Epithelial cell of esophagus (primary cell): ENCODE data around the gene THOC7.

ENCODE experiments used
- DNase-seq: peaks from one replicate; pipeline ENCODE4 v3.0.0; 2010; ENCODE audit warnings: low read depth
- H3K4me3 ChIP-seq: 2 replicates; pipeline ENCODE4 v1.5.1; 2011; ENCODE audit warnings: mild to moderate bottlenecking, low read length, control low read depth
- TF ChIP-seq, protein P1 (sequence below): IDR thresholded peaks from 2 replicates; pipeline ENCODE4 v1.5.1; 2011; ENCODE audit warnings: low read depth, mild to moderate bottlenecking, low read length, control low read depth, inconsistent platforms; ENCODE audit not compliant: insufficient read depth; ENCODE audit errors: missing control alignments

The THOC7 gene

DNA sequence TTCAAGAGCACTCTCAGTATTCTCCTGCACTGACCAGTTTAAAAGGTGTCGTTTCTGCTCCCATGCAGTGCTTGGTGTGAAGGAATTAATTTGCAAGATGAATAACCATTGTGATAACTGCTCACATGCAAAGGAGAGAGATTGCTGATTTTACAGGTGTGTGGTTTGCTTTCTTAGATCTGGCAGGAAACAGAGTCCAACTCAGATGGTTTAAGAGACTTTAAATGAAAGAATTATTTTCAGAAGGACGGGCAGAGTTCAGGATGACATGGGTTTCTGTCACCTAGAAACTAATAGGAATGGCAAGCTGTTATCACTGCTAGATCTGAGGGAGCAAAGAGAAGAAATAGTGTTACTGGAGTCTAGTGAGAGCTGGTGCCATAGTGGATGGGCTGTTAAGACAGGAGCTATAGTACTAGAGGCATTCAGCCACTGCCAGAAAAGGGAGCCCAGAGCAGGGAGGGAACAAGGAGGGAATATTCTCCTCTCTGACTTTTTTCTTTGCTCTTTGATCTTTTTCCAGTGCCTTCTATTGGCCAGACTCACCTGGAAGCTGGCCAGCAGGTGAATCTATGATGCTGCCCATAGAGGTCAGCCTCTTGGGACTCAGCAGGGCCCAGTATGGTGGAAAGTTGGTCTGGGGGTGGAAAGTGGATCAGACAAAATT lies 14.9 kb upstream of the THOC7 start:
- TF ChIP-seq, protein P1, sequence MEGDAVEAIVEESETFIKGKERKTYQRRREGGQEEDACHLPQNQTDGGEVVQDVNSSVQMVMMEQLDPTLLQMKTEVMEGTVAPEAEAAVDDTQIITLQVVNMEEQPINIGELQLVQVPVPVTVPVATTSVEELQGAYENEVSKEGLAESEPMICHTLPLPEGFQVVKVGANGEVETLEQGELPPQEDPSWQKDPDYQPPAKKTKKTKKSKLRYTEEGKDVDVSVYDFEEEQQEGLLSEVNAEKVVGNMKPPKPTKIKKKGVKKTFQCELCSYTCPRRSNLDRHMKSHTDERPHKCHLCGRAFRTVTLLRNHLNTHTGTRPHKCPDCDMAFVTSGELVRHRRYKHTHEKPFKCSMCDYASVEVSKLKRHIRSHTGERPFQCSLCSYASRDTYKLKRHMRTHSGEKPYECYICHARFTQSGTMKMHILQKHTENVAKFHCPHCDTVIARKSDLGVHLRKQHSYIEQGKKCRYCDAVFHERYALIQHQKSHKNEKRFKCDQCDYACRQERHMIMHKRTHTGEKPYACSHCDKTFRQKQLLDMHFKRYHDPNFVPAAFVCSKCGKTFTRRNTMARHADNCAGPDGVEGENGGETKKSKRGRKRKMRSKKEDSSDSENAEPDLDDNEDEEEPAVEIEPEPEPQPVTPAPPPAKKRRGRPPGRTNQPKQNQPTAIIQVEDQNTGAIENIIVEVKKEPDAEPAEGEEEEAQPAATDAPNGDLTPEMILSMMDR = no peak
- DNase-seq = no peak

DNA sequence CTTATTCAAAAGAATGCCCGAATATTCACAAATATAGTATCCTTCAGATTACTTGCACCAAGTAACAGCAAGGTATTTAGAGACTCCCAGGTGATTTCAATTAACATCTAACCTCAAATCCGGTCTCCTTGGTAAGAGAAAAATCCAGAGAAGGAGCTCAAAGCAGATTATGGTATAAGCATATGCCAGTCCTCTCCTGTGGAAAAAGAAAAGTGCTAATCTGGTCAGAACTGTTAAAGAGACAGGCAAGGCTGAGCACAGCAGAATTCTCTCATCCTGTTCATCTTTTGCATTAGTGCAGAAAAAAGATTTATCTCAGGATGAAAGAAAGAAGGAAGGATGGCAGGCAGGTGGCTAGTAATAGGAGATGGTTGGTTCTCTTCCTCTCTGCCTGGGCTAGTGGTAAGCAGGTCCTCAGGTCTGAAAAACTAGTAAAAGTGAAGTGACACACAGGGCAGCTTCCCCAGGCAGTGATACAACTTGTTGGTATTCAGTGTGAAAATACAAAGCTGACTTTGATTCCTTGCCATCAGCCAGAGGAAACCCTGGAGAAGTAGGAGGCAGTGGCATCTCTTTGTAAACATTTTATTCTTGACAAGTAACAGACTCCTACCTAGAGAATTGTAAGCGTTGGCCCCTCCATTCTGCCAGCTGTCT lies 14.3 kb upstream of the THOC7 start:
- H3K4me3 ChIP-seq = no peak overlapping the region
- no peak for DNase-seq
- TF ChIP-seq, protein P1 = no peak

More for the DNA sequence above, 14.9 kb upstream of the THOC7 start:
- no peak overlapping the region for H3K4me3 ChIP-seq

DNA sequence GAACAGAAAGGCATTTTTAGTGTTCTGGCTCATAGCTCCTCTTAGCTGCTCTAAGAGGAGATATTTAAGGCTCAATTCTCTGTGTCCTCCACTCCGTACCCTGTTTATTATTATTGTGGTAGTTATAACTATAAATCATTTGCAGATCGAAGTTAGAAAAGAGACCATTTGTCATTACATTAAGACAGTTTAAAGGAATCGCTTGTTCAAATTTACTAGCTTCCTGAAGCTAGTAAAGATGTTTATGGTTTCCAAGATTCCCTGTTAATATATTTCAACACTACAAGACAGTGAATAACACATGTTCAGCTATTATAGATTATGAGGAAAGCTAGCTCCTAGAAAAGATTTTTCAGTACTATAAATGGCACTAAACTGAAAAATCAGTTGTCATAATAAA lies 12.7 kb upstream of the THOC7 start:
- TF ChIP-seq, protein P1 = no peak
- DNase-seq = no peak
- no peak overlapping the region for H3K4me3 ChIP-seq

DNA sequence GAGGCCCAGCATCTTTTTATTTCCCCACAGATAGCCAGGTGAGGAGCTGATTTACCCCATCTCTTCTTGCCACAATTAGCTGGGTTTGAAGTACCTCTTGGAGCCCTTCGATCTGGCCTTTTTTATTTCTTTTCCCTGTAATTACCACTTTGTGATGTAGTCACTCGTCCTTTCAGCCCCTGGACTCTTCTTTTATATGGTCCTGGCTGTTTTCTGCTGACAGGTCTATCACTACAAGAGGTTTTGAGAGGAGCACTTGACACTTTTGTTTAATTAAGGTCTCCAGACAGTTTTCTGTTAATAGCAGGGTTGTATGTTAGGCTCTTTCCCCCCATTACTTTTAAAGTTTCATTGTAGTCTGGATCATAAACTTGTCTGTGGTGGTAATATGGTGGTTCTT lies 11.9 kb upstream of the THOC7 start:
- no peak overlapping the region for H3K4me3 ChIP-seq
- TF ChIP-seq, protein P1 = no peak
- DNase-seq = no peak

DNA sequence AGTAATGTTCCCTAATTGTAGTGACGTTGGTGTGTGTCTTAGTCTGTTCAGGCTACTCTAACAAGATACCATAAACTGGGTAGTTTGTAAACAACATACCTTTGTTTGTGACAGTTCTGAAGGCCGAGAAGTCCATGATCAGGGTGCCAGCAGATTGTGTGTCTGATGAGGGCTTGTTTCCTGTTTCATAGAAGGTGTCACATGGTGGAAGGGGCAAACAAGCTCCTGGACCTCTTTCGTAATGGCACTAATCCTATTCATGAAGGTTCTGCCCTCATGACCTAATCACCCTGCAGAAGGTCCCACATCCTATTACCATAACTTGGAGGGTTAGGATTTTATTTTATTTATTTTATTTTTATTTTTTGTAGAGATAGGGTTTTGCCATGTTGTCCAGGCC lies 11.2 kb upstream of the THOC7 start:
- TF ChIP-seq, protein P1 = no peak
- no peak overlapping the region for H3K4me3 ChIP-seq
- DNase-seq = no peak

DNA sequence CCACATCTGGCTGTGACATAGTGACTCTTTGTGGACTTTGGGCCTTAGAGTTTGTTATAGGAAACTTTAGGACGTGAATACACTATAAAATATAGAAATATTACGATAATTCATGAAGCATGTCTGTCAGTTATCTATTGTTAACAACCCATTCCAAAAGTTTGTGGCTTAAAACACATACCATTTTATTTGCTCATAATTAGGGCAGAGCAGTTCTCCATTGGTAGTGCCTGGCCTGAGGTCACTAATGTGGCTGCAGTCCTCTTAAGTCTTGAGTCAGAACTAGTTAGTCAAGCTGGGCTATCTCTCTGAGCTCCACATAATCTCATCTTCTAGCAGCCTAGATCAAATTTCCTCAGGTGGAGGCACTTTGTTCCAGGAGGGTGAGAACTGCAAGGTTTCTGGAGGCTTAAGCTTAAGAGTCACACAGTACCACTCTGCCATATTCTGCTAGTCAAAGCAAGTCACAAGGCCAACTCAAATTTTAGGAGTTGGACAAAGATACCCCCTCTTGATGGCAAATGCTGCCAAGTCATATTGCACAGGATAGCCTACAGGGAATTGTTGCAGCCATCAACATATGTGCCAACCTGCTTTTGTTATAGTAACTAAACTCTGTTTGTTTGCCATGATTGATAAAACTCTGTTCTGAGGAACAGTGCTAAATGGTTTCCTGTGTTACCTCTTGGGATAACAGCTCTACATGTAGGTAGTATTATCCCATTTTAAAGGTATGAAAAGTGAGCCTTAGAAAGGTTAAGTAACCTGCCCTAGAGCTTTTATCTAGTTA lies 8.7 kb upstream of the THOC7 start:
- peak; percentile 92 for DNase-seq
- H3K4me3 ChIP-seq = no peak overlapping the region
- TF ChIP-seq, protein P1 = no peak

DNA sequence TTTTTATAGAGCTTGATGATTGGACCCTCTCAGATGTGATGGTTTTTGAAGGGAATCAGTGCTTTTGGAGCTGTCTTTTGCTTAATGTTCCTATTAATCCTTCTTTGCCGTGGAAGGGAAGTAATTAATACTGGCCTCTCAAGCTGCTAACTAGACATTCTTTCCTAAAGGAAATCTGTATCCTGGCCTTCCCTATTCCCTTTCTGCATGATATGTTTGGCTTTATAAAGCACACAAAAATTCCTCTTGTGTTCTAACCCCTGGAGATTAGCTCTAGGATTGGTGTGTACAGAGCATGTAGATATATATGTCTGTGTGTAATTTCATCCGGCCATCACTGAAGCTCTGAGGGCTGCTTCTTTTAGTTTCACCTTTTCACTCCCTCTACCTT lies 7.0 kb upstream of the THOC7 start:
- no peak for DNase-seq
- no peak overlapping the region for H3K4me3 ChIP-seq
- TF ChIP-seq, protein P1 = no peak
